Left lobe of liver (tissue), 2 donors: ENCODE measurements around the gene EXOG. TPM values are rescaled to one million over a fixed set of nuclear protein-coding genes. Genes with fewer than 3 reads are reported as not detected.

ENCODE experiments used
- ATAC-seq: fragments of 200-7000 bp; cut with Tn5 transposase; one replicate; pipeline ENCODE4 v1.9.1; 2020; ENCODE audit warnings: mild to moderate bottlenecking, moderate library complexity
- DNase-seq: peaks from one replicate; pipeline ENCODE4 v3.0.0-alpha.2; 2020; ENCODE audit warnings: low spot score
- total RNA-seq: library from RNA; stranded (reverse); gene quantifications from one replicate; pipeline ENCODE4 v1.2.1, GENCODE V29; 2021
- donor health status: DM: no; HTN: no; CAD: no; lungs with moderate emphysema.
- donor health status: DM: no; HTN: yes; CAD: no.

The EXOG gene
- total RNA-seq, 1 donor from 2014 or later = 3.7 TPM

GRCh38 chr3:38500688-38501417, 4.7 kb downstream of the EXOG start:
- ATAC-seq (no peak), DNase-seq (no peak)

- no peak for ATAC-seq
- DNase-seq = no peak
These were observed 11.0 kb downstream of the EXOG start for GRCh38 chr3:38507120-38507519.

GRCh38 chr3:38509732-38510131, 13.6 kb downstream of the EXOG start:
- ATAC-seq (no peak), DNase-seq (no peak)

GRCh38 chr3:38510631-38511030, 14.5 kb downstream of the EXOG start:
- no peak for DNase-seq
- ATAC-seq = no peak

GRCh38 chr3:38511546-38511945, 15.4 kb downstream of the EXOG start:
- ATAC-seq (no peak), DNase-seq (no peak)

- ATAC-seq (no peak), DNase-seq (no peak)
These were observed 19.2 kb downstream of the EXOG start for GRCh38 chr3:38515367-38515766.

GRCh38 chr3:38516669-38517068, 20.5 kb downstream of the EXOG start:
- no peak for ATAC-seq
- DNase-seq = no peak

- no peak for DNase-seq
- ATAC-seq = no peak
These were observed 22.9 kb downstream of the EXOG start for GRCh38 chr3:38519000-38519399.

GRCh38 chr3:38519651-38520050, 23.5 kb downstream of the EXOG start:
- no peak for DNase-seq
- ATAC-seq = no peak

- ATAC-seq (peak; percentile 93), DNase-seq (peak; percentile 56)
These were observed 25.3 kb downstream of the EXOG start for GRCh38 chr3:38521391-38521987.

GRCh38 chr3:38522002-38522401, 25.9 kb downstream of the EXOG start:
- DNase-seq = no peak
- ATAC-seq = no peak

- DNase-seq = no peak
- no peak for ATAC-seq
These were observed 28.1 kb downstream of the EXOG start for GRCh38 chr3:38524141-38524739.

GRCh38 chr3:38526792-38527191, 30.7 kb downstream of the EXOG start:
- DNase-seq (no peak), ATAC-seq (no peak)

GRCh38 chr3:38528457-38528856, 32.3 kb downstream of the EXOG start:
- ATAC-seq (no peak), DNase-seq (no peak)

GRCh38 chr3:38532529-38532928, 36.4 kb downstream of the EXOG start:
- DNase-seq = no peak
- ATAC-seq = no peak

GRCh38 chr3:38533285-38533976, 37.3 kb downstream of the EXOG start:
- no peak for DNase-seq
- ATAC-seq = no peak

- DNase-seq (no peak), ATAC-seq (no peak)
These were observed 38.0 kb downstream of the EXOG start for GRCh38 chr3:38534180-38534579.

- DNase-seq = no peak
- ATAC-seq = no peak
These were observed 38.5 kb downstream of the EXOG start for GRCh38 chr3:38534604-38535003.

- DNase-seq = no peak
These were observed 40.5 kb downstream of the EXOG start for GRCh38 chr3:38536671-38537070.

GRCh38 chr3:38538773-38539353, 42.7 kb downstream of the EXOG start:
- ATAC-seq (peak; percentile 23), DNase-seq (no peak)

More at GRCh38 chr3:38536671-38537070, 40.5 kb downstream of the EXOG start:
- no peak for ATAC-seq

GRCh38 chr3:38541806-38542205, 45.7 kb downstream of the EXOG start:
- DNase-seq = no peak
- ATAC-seq = no peak
